ENCODE results near the gene CD300H.

GRCh38 chr17:74512036-74512435, 55.3 kb downstream of the CD300H start:
- TF ChIP-seq GATA2 (IDR thresholded peaks at IDR 0.05; ENCODE audit: low read depth, low read length) = no peak
- TF ChIP-seq GATA3 (IDR thresholded peaks at IDR 0.05; ENCODE audit: low read depth, low read length) = no peak
